ENCODE results near the gene LIMK2.

GRCh38 chr22:31185056-31185455 is 27.0 kb upstream of the LIMK2 start:
- no peak for TF ChIP-seq EZH2 (IDR thresholded peaks at IDR 0.05; ENCODE audit: low read depth)
- no peak for TF ChIP-seq CTCF (conservative IDR thresholded peaks at IDR 0.05)
